ENCODE measurements around the gene AURKAIP1.
A peak's percentile ranks its signal among the peaks of the same experiment; 100 is the strongest.
"Not testable (repeated sequence)": the region's sequence is repeated elsewhere in the genome, so short reads cannot be mapped to it uniquely, and the experiment has no call there.

AURKAIP1 gene

GRCh38 chr1:1371746-1372711 is 3.0 kb downstream of the AURKAIP1 start:
- Histone ChIP-seq H3K36me3 (ENCODE audit: control insufficient read depth, insufficient read depth, low read length) (peaks cover 11% of the 10 kb centered on the region), H3K27me3 (replicated peaks; ENCODE audit: control insufficient read depth, insufficient read depth, low read length) (no peaks in the 10 kb centered on the region), H3K4me3 (replicated peaks; ENCODE audit: low read depth, low read length) (no peak overlapping the region)
- peak; percentile 98 for TF ChIP-seq CTCF (IDR thresholded peaks at IDR 0.05; ENCODE audit: insufficient read depth, low read length, poor library complexity, severe bottlenecking)
- DNase-seq (ENCODE audit: extremely low read depth, insufficient read length) = peak; percentile 79

- Histone ChIP-seq H3K4me3 (replicated peaks; ENCODE audit: low read depth, low read length) (no peak overlapping the region), H3K36me3 (ENCODE audit: control insufficient read depth, insufficient read depth, low read length) (peaks cover 11% of the 10 kb centered on the region), H3K27me3 (replicated peaks; ENCODE audit: control insufficient read depth, insufficient read depth, low read length) (no peaks in the 10 kb centered on the region)
- no peak for DNase-seq (ENCODE audit: extremely low read depth, insufficient read length)
- TF ChIP-seq CTCF (IDR thresholded peaks at IDR 0.05; ENCODE audit: insufficient read depth, low read length, poor library complexity, severe bottlenecking) = no peak
These were observed 3.7 kb downstream of the AURKAIP1 start for GRCh38 chr1:1371364-1371745.

GRCh38 chr1:1370771-1371300 is 4.2 kb downstream of the AURKAIP1 start:
- no peak for DNase-seq (ENCODE audit: extremely low read depth, insufficient read length)
- Histone ChIP-seq H3K4me3 (replicated peaks; ENCODE audit: low read depth, low read length) (no peak overlapping the region), H3K27me3 (replicated peaks; ENCODE audit: control insufficient read depth, insufficient read depth, low read length) (no peaks in the 10 kb centered on the region), H3K36me3 (ENCODE audit: control insufficient read depth, insufficient read depth, low read length) (peaks cover 11% of the 10 kb centered on the region)
- TF ChIP-seq CTCF (IDR thresholded peaks at IDR 0.05; ENCODE audit: insufficient read depth, low read length, poor library complexity, severe bottlenecking) = no peak

GRCh38 chr1:1370094-1370493 is 4.9 kb downstream of the AURKAIP1 start:
- not testable (repeated sequence) for DNase-seq (ENCODE audit: extremely low read depth, insufficient read length); H3K27me3 ChIP-seq (replicated peaks; ENCODE audit: control insufficient read depth, insufficient read depth, low read length); H3K4me3 ChIP-seq (replicated peaks; ENCODE audit: low read depth, low read length)

GRCh38 chr1:1367315-1367714 is 7.7 kb downstream of the AURKAIP1 start:
- H3K36me3 ChIP-seq (ENCODE audit: control insufficient read depth, insufficient read depth, low read length) = peaks cover 3% of the 10 kb centered on the region
- H3K4me3 ChIP-seq (replicated peaks; ENCODE audit: low read depth, low read length) = no peak overlapping the region
- no peak for TF ChIP-seq CTCF (IDR thresholded peaks at IDR 0.05; ENCODE audit: insufficient read depth, low read length, poor library complexity, severe bottlenecking)
- no peak for DNase-seq (ENCODE audit: extremely low read depth, insufficient read length)
- H3K27me3 ChIP-seq (replicated peaks; ENCODE audit: control insufficient read depth, insufficient read depth, low read length) = no peaks in the 10 kb centered on the region

More at GRCh38 chr1:1370094-1370493, 4.9 kb downstream of the AURKAIP1 start:
- H3K36me3 ChIP-seq (ENCODE audit: control insufficient read depth, insufficient read depth, low read length) = peaks cover 11% of the 10 kb centered on the region

- Histone ChIP-seq H3K36me3 (ENCODE audit: control insufficient read depth, insufficient read depth, low read length) (peaks cover 2% of the 10 kb centered on the region; the same call in 1 of the 2 replicates), H3K27me3 (replicated peaks; ENCODE audit: control insufficient read depth, insufficient read depth, low read length) (no peaks in the 10 kb centered on the region), H3K4me3 (replicated peaks; ENCODE audit: low read depth, low read length) (no peak overlapping the region)
- DNase-seq (ENCODE audit: extremely low read depth, insufficient read length) = no peak
- TF ChIP-seq CTCF (IDR thresholded peaks at IDR 0.05; ENCODE audit: insufficient read depth, low read length, poor library complexity, severe bottlenecking) = no peak
These were observed 8.3 kb downstream of the AURKAIP1 start for GRCh38 chr1:1366699-1367066.

Data from GM06990 (cell line).